Measurements from ENCODE around the gene KIF7.

KIF7 gene

GRCh38 chr15:89630974-89631901 lies 24.0 kb downstream of the KIF7 start:
- Histone ChIP-seq H3K4me3 (no peak overlapping the region), H3K4me1 (no peaks in the 10 kb centered on the region), H3K27me3 (ENCODE audit: low read depth) (no peaks in the 10 kb centered on the region), H3K9me3 (no peaks in the 10 kb centered on the region), H3K36me3 (replicated peaks) (peaks cover 74% of the 10 kb centered on the region)
- DNase-seq (ENCODE audit: low spot score in 2 of 2), result no peak
- in situ Hi-C loops (cut with MboI; ENCODE audit: low sequenced_read_pairs), result no loop called here

- H3K4me1 ChIP-seq, result no peaks in the 10 kb centered on the region
- no peak overlapping the region for H3K4me3 ChIP-seq
- H3K9me3 ChIP-seq, result no peaks in the 10 kb centered on the region
- H3K36me3 ChIP-seq (replicated peaks), result peaks cover 84% of the 10 kb centered on the region
- H3K27me3 ChIP-seq (ENCODE audit: low read depth), result no peaks in the 10 kb centered on the region
- in situ Hi-C loops (cut with MboI; ENCODE audit: low sequenced_read_pairs), result no loop called here
- DNase-seq (ENCODE audit: low spot score in 2 of 2), result no peak
Observed at GRCh38 chr15:89630260-89630659, 25.0 kb downstream of the KIF7 start.

- Histone ChIP-seq H3K9me3 (no peaks in the 10 kb centered on the region), H3K4me1 (no peaks in the 10 kb centered on the region), H3K4me3 (no peak overlapping the region), H3K36me3 (replicated peaks) (peaks cover 88% of the 10 kb centered on the region), H3K27me3 (ENCODE audit: low read depth) (no peaks in the 10 kb centered on the region)
- no peak for DNase-seq (ENCODE audit: low spot score in 2 of 2)
- in situ Hi-C loops (cut with MboI; ENCODE audit: low sequenced_read_pairs), result no loop called here
Observed at GRCh38 chr15:89629829-89630228, 25.4 kb downstream of the KIF7 start.

DNA sequence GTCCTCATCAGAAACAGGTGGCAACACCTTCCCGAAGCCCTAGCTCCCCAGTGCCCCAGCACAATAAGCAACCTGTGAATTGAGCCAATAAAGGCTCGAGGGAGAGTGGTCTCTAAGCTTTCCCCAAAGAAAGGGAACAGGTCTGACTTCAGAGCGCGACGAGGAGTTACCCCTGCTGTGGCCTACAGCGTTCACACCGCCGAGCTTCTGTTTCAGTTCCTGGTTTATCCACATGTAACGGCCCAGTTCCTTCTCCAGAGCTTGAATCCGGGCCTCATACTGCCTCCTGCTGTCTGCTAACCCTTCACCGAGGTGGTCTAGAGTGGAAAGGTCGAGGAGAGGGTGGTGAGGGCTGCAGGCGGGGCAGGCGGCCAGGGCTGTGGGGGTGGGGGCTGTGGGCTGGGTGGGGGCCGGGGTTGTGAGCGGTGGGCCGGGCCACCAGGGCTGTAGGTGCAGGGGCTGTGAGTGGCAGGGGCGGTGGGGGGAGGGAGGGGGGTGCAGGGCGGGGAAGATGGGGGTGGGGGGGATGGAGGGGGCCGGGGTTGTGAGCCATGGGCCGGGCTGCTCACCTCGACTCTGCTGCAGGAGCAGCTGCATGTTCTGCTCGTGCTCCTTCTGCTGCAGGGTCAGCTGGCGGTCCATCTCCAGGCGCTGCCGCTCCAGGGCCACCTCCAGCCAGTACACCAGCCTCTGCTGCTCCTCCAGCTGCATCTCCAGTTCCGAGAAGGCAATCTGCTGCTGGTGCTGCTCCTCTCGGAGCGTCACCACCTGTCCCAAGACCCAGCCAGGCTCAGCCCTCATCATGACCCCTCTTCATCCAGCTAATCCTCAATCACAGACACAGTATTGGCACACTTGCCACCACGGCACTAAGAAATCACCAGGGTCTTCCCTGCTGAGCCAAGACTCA lies 26.2 kb downstream of the KIF7 start:
- in situ Hi-C loops (cut with MboI; ENCODE audit: low sequenced_read_pairs), result no loop called here
- Histone ChIP-seq H3K9me3 (no peaks in the 10 kb centered on the region), H3K4me1 (no peaks in the 10 kb centered on the region), H3K36me3 (replicated peaks) (peaks cover 94% of the 10 kb centered on the region), H3K4me3 (no peak overlapping the region), H3K27me3 (ENCODE audit: low read depth) (no peaks in the 10 kb centered on the region)
- no peak for DNase-seq (ENCODE audit: low spot score in 2 of 2)

GRCh38 chr15:89628301-89628700 lies 27.0 kb downstream of the KIF7 start:
- peaks cover 94% of the 10 kb centered on the region for H3K36me3 ChIP-seq (replicated peaks)
- no peaks in the 10 kb centered on the region for H3K4me1 ChIP-seq
- no peaks in the 10 kb centered on the region for H3K27me3 ChIP-seq (ENCODE audit: low read depth)
- no peaks in the 10 kb centered on the region for H3K9me3 ChIP-seq
- DNase-seq (ENCODE audit: low spot score in 2 of 2), result no peak
- no peak overlapping the region for H3K4me3 ChIP-seq
- in situ Hi-C loops (cut with MboI; ENCODE audit: low sequenced_read_pairs), result no loop called here

DNA sequence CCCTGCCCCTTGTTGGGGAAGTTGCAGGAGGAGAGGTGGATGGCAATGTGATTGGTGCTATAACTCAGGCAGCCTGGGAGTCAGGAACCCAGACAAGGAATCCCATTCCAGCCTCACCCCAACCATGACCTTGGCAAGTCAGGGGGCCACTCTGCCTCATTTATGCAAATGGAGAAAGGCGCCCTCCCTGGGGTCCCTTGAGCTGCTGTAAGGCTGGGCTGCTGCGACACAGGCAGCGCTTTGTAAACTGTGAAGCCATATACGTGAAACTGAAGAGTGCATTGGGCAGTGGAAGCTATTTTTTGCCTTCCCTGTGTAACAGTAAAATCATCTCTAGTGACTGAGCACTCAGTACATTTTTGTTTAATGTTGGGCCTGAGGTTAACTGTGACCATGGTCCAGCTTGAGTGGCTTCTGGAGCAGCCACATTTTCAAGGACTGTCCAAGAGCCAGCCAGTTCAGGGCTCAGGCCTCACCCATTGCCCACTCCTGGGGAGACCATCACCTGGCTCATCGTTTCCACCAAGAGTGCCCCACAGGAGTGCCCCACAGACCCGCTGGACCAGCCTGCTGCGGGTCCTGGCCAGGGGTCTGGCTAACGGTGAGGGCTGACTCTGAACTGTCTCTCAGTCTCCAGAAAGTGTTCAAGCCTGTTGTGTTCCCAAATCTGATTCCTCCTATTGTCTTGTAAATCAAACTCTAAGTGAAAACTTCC lies 27.9 kb downstream of the KIF7 start:
- H3K4me1 ChIP-seq, result no peaks in the 10 kb centered on the region
- no peaks in the 10 kb centered on the region for H3K9me3 ChIP-seq
- in situ Hi-C loops (cut with MboI; ENCODE audit: low sequenced_read_pairs), result no loop called here
- no peak overlapping the region for H3K4me3 ChIP-seq
- peaks cover 97% of the 10 kb centered on the region for H3K36me3 ChIP-seq (replicated peaks)
- no peaks in the 10 kb centered on the region for H3K27me3 ChIP-seq (ENCODE audit: low read depth)
- no peak for DNase-seq (ENCODE audit: low spot score in 2 of 2)

DNA sequence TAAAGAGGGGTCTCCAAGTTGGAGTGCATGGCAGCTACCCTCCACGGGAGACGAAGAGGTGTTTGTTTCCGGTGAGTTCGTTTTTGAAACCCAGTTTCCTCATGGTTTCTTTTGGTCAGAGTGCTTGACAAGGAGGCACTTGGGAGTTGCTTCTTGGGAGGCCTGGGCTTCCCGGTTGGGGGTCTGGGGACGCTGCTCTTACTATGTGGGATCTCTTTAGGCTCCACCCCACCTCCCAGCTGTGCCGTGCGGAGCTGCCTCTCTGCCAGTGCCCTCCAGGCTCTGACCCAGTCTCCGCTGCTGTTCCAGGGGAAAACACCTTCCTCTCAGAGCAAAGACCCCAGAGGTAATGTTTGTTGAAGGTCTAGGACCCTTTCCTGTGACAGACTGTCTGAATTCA lies 29.6 kb downstream of the KIF7 start:
- Histone ChIP-seq H3K4me1 (no peaks in the 10 kb centered on the region), H3K27me3 (ENCODE audit: low read depth) (no peaks in the 10 kb centered on the region), H3K4me3 (no peak overlapping the region), H3K36me3 (replicated peaks) (peaks cover 96% of the 10 kb centered on the region), H3K9me3 (no peaks in the 10 kb centered on the region)
- no peak for DNase-seq (ENCODE audit: low spot score in 2 of 2)
- in situ Hi-C loops (cut with MboI; ENCODE audit: low sequenced_read_pairs), result no loop called here

- no peak for DNase-seq (ENCODE audit: low spot score in 2 of 2)
- H3K4me3 ChIP-seq, result no peak overlapping the region
- peaks cover 97% of the 10 kb centered on the region for H3K36me3 ChIP-seq (replicated peaks)
- no peaks in the 10 kb centered on the region for H3K9me3 ChIP-seq
- in situ Hi-C loops (cut with MboI; ENCODE audit: low sequenced_read_pairs), result loop anchor here (5.0 to 25.0 kb wide), 2 partner anchors 36 to 1339 kb away; partner anchors contain the start of gene RCCD1
- H3K27me3 ChIP-seq (ENCODE audit: low read depth), result no peaks in the 10 kb centered on the region
- H3K4me1 ChIP-seq, result no peaks in the 10 kb centered on the region
Observed at GRCh38 chr15:89623165-89623564, 32.1 kb downstream of the KIF7 start.

DNA sequence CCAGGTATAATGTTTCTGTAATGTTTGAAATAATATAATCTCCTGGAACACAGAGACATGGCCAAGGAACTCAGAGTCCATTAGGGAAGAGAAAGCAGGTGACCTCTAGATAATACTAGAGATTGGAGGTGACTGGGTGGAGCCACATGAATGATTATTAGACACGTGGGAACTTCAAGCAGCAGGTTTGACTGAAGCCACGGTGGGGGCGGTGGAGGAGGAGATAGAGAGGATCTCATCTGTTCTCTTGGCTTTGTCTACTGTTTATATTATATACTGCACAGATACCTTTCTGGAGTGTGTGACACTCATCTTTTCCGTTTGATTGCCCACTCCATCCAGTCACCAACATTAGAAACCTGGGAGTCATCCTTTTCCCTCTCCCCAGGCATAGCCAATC lies 33.7 kb downstream of the KIF7 start:
- Histone ChIP-seq H3K36me3 (replicated peaks) (peaks cover 97% of the 10 kb centered on the region), H3K9me3 (no peaks in the 10 kb centered on the region), H3K27me3 (ENCODE audit: low read depth) (no peaks in the 10 kb centered on the region), H3K4me3 (no peak overlapping the region), H3K4me1 (no peaks in the 10 kb centered on the region)
- in situ Hi-C loops (cut with MboI; ENCODE audit: low sequenced_read_pairs), result loop anchor here (5.0 to 25.0 kb wide), 2 partner anchors 34 to 1341 kb away; partner anchors contain the start of gene RCCD1
- DNase-seq (ENCODE audit: low spot score in 2 of 2), result no peak

GRCh38 chr15:89616228-89616627 lies 39.0 kb downstream of the KIF7 start:
- Histone ChIP-seq H3K9me3 (no peaks in the 10 kb centered on the region), H3K36me3 (replicated peaks) (peaks cover 94% of the 10 kb centered on the region), H3K4me3 (no peak overlapping the region), H3K4me1 (peaks cover 4% of the 10 kb centered on the region; the same call in 1 of the 2 replicates), H3K27me3 (ENCODE audit: low read depth) (no peaks in the 10 kb centered on the region)
- DNase-seq (ENCODE audit: low spot score in 2 of 2), result no peak
- in situ Hi-C loops (cut with MboI; ENCODE audit: low sequenced_read_pairs), result loop anchor here (25.0 kb wide), 1 partner anchor 1346 kb away; the partner anchor contains the start of gene RCCD1

DNA sequence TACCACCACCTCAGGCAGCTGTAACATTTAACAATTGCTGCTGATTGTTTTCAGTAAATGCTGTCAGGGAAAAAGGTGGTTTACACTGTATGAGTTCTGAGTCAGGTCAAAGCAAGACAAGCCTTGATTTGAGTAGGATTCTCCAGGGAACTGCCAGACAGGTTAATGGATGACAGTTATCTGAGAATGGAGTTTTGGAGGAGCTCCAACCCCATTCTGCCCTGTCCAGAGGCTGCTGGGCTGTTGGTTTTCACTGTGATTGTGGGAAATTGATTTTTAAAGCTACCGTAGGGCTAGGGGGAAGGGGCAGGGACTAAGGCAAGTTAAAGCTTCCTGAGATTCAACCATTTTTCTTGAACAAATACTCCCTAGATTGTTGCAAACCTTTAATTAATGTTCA lies 40.1 kb downstream of the KIF7 start:
- no peak for DNase-seq (ENCODE audit: low spot score in 2 of 2)
- no peak overlapping the region for H3K4me3 ChIP-seq
- H3K27me3 ChIP-seq (ENCODE audit: low read depth), result no peaks in the 10 kb centered on the region
- peaks cover 94% of the 10 kb centered on the region for H3K36me3 ChIP-seq (replicated peaks)
- in situ Hi-C loops (cut with MboI; ENCODE audit: low sequenced_read_pairs), result loop anchor here (25.0 kb wide), 1 partner anchor 1347 kb away; the partner anchor contains the start of gene RCCD1
- peaks cover 4% of the 10 kb centered on the region; the same call in 1 of the 2 replicates for H3K4me1 ChIP-seq
- H3K9me3 ChIP-seq, result no peaks in the 10 kb centered on the region

GRCh38 chr15:89614164-89614563 lies 41.1 kb downstream of the KIF7 start:
- Histone ChIP-seq H3K9me3 (no peaks in the 10 kb centered on the region), H3K4me1 (peaks cover 4% of the 10 kb centered on the region; the same call in 1 of the 2 replicates), H3K27me3 (ENCODE audit: low read depth) (no peaks in the 10 kb centered on the region), H3K4me3 (no peak overlapping the region), H3K36me3 (replicated peaks) (peaks cover 94% of the 10 kb centered on the region)
- in situ Hi-C loops (cut with MboI; ENCODE audit: low sequenced_read_pairs), result loop anchor here (25.0 kb wide), 1 partner anchor 1348 kb away; the partner anchor contains the start of gene RCCD1
- DNase-seq (ENCODE audit: low spot score in 2 of 2), result no peak

DNA sequence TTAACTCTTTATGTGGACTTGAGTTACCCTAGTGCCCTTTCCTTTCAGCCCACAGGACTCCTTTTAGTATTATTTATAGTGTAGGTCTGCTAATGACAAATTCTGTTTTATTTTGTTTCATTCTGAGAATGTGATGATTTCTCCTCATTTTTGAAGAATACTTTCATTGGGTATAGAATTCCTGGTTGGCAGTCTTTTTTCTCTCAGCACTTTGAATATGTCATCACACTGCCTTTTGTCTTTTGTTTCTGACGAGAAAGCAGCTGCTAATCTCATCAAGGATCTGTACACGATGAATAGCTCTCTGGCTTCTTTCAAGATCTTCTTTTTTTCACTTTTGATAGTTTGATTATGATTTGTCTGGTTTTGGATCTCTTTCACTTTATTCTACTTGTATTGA lies 42.2 kb downstream of the KIF7 start:
- H3K9me3 ChIP-seq, result no peaks in the 10 kb centered on the region
- H3K4me3 ChIP-seq, result no peak overlapping the region
- H3K36me3 ChIP-seq (replicated peaks), result peaks cover 93% of the 10 kb centered on the region
- in situ Hi-C loops (cut with MboI; ENCODE audit: low sequenced_read_pairs), result loop anchor here (25.0 kb wide), 1 partner anchor 1349 kb away; the partner anchor contains the start of gene RCCD1
- H3K4me1 ChIP-seq, result peaks cover 4% of the 10 kb centered on the region; the same call in 1 of the 2 replicates
- DNase-seq (ENCODE audit: low spot score in 2 of 2), result peak in 1 of 2 experiments; percentile 15
- H3K27me3 ChIP-seq (ENCODE audit: low read depth), result no peaks in the 10 kb centered on the region
